HepG2 (cell line): Measurements from ENCODE around the gene PREX1. TPM values are rescaled to one million over a fixed set of nuclear protein-coding genes. Genes with fewer than 3 reads are reported as not detected.

Experiments
- ATAC-seq: fragments of 200-7000 bp; cut with Tn5 transposase; 3 replicates; pipeline ENCODE4 v1.9.1; 2020; ENCODE audit warnings: mild to moderate bottlenecking, moderate library complexity
- BruUV-seq: library from RNA; stranded (reverse); fragments of 400-500 nt; replicated peaks from 2 replicates; lab custom pipeline; 2021; lab: Mats Ljungman, UMichigan
- CTCF ChIA-PET: fragments of 300-600 bp; formaldehyde crosslinking; extraction: SDS; loops from one replicate; lab custom pipeline; 2021; ENCODE audit warnings: low total read pairs, inconsistent platforms, low intra/inter-chr PET ratio; lab: Yijun Ruan, JAX
- POLR2A ChIA-PET: fragments of 350-600 bp; sonication (Branson Sonifier 250); formaldehyde crosslinking; loops from one replicate; lab custom pipeline; 2020; ENCODE audit warnings: antibody characterized with exemption, inconsistent platforms; lab: Yijun Ruan, JAX
- DNase-seq: peaks from one replicate; pipeline ENCODE4 v3.0.0-alpha.2; 2015; ENCODE audit warnings: low spot score
- FAIRE-seq: peaks from 3 replicates; lab custom pipeline; 2011; peaks lifted over from hg19 to GRCh38; lab: Jason Lieb, UNC
- H2AFZ ChIP-seq: one replicate; pipeline ENCODE4 v1.6.1; 2011; ENCODE audit warnings: low read length, inconsistent platforms
- H3K27ac ChIP-seq: fragments of 300-600 bp; 3 replicates; pipeline ENCODE4 v1.8.0; 2011; ENCODE audit warnings: mixed run types, mild to moderate bottlenecking, mixed read lengths, low read length, inconsistent platforms; ENCODE audit not compliant: insufficient read depth; ENCODE audit errors: extremely low read length
- H3K27me3 ChIP-seq, 2 experiments: fragments of 200-600 bp in 1 of 2; 2 replicates in 1 of 2; 3 replicates in 1 of 2; pipeline versions ENCODE4 v1.6.0 to v1.8.0; 2011; ENCODE audit warnings: low read length in 2 of 2, mild to moderate bottlenecking in 2 of 2, moderate library complexity in 2 of 2, inconsistent platforms in 1 of 2; ENCODE audit not compliant: insufficient read depth in 2 of 2, control insufficient read depth in 1 of 2
- H3K36me3 ChIP-seq, 2 experiments: fragments of 200-600 bp in 1 of 2; replicated peaks in 1 of 2; 2 replicates in 1 of 2; 3 replicates in 1 of 2; pipeline versions ENCODE4 v1.5.1 to v1.8.0; 2011; ENCODE audit warnings: low read length in 2 of 2, inconsistent platforms in 1 of 2; ENCODE audit not compliant: insufficient read depth in 2 of 2, control insufficient read depth in 1 of 2
- H3K4me1 ChIP-seq: 2 replicates; pipeline ENCODE4 v1.5.1; 2012; ENCODE audit warnings: low read length, inconsistent platforms; ENCODE audit not compliant: insufficient read depth
- H3K4me2 ChIP-seq: 2 replicates; pipeline ENCODE4 v1.6.0; 2011; ENCODE audit warnings: low read depth, low read length, inconsistent platforms
- H3K4me3 ChIP-seq, 3 experiments: fragments of 200-600 bp in 1 of 3; sonication (generic), shearing (Covaris generic) in 1 of 3; replicated peaks in 1 of 3; 2 replicates each; pipeline ENCODE4 v1.5.1; 2011 to 2016; ENCODE audit warnings: low read length in 3 of 3, inconsistent platforms in 2 of 3, low read depth in 2 of 3, mild to moderate bottlenecking in 2 of 3, control low read depth in 1 of 3, mixed read lengths in 1 of 3; ENCODE audit not compliant: insufficient read depth in 1 of 3
- H3K79me2 ChIP-seq: one replicate; pipeline ENCODE4 v1.6.1; 2011; ENCODE audit warnings: low read length, inconsistent platforms; ENCODE audit not compliant: insufficient read depth
- H3K9ac ChIP-seq: 2 replicates; pipeline ENCODE4 v1.6.0; 2011; ENCODE audit warnings: mild to moderate bottlenecking, low read depth, low read length, inconsistent platforms; ENCODE audit not compliant: insufficient read depth
- H3K9me3 ChIP-seq: 2 replicates; pipeline ENCODE4 v1.5.1; 2012; ENCODE audit warnings: mild to moderate bottlenecking, low read length
- H4K20me1 ChIP-seq: 2 replicates; pipeline ENCODE4 v1.6.0; 2011; ENCODE audit warnings: inconsistent platforms, mild to moderate bottlenecking, low read length, moderate library complexity; ENCODE audit not compliant: insufficient read depth
- HNRNPL ChIP-seq: fragments of 200-400 bp; formaldehyde crosslinking; IDR thresholded peaks from 2 replicates; pipeline ENCODE4 v1.6.1; 2017; ENCODE audit warnings: mild to moderate bottlenecking, low read depth, low read length
- HOMEZ ChIP-seq: IDR thresholded peaks from 2 replicates; pipeline ENCODE4 v1.6.1; 2016; ENCODE audit warnings: low read depth
- IRF9 ChIP-seq: sonication (generic); formaldehyde crosslinking; IDR thresholded peaks from 2 replicates; pipeline ENCODE4 v1.8.0; 2022; ENCODE audit warnings: missing genetic modification reagents, mild to moderate bottlenecking, borderline replicate concordance
- KAT2B ChIP-seq: fragments of 150-350 bp; IDR thresholded peaks from 2 replicates; pipeline ENCODE4 v1.6.1; 2014; ENCODE audit warnings: low read depth, low read length, borderline replicate concordance
- KMT2A ChIP-seq: sonication (generic); formaldehyde crosslinking; IDR thresholded peaks from 2 replicates; pipeline ENCODE4 v1.4.0; 2020; ENCODE audit warnings: missing genetic modification reagents
- MIER2 ChIP-seq: IDR thresholded peaks from 2 replicates; pipeline ENCODE4 v1.6.1; 2016; ENCODE audit warnings: missing biosample characterization, missing genetic modification reagents
- NAIF1 ChIP-seq: sonication (generic); formaldehyde crosslinking; IDR thresholded peaks from 2 replicates; pipeline ENCODE4 v1.5.0; 2020; ENCODE audit warnings: mild to moderate bottlenecking, missing genetic modification reagents, borderline replicate concordance
- NCOA2 ChIP-seq: sonication (generic); formaldehyde crosslinking; IDR thresholded peaks from 2 replicates; pipeline ENCODE4 v1.8.0; 2022; ENCODE audit warnings: inconsistent platforms
- RFX3 ChIP-seq: IDR thresholded peaks from 2 replicates; pipeline ENCODE4 v1.6.1; 2016; ENCODE audit warnings: missing biosample characterization, missing genetic modification reagents
- TBP ChIP-seq: sonication (generic); formaldehyde crosslinking; IDR thresholded peaks from 2 replicates; pipeline ENCODE4 v1.5.0; 2020; ENCODE audit warnings: missing genetic modification reagents
- TGIF2 ChIP-seq: IDR thresholded peaks from 2 replicates; pipeline ENCODE4 v1.6.1; 2016; ENCODE audit warnings: control low read depth, missing compliant biosample characterization
- ZFYVE20 ChIP-seq: sonication (generic); formaldehyde crosslinking; IDR thresholded peaks from 2 replicates; pipeline ENCODE4 v1.8.0; 2023; ENCODE audit warnings: low read depth, mild to moderate bottlenecking, moderate library complexity, missing genetic modification reagents, borderline replicate concordance
- ZKSCAN5 ChIP-seq: sonication (generic); formaldehyde crosslinking; IDR thresholded peaks from 2 replicates; pipeline ENCODE4 v1.5.1; 2020; ENCODE audit warnings: mild to moderate bottlenecking, missing genetic modification reagents
- ZNF180 ChIP-seq: sonication (generic); formaldehyde crosslinking; IDR thresholded peaks from 2 replicates; pipeline ENCODE4 v1.4.0; 2020; ENCODE audit warnings: low read depth, missing genetic modification reagents, borderline replicate concordance
- ZNF430 ChIP-seq: sonication (generic); formaldehyde crosslinking; IDR thresholded peaks from 2 replicates; pipeline ENCODE4 v1.9.0; 2021; ENCODE audit warnings: mild to moderate bottlenecking, missing genetic modification reagents
- ZNF543 ChIP-seq: sonication (generic); formaldehyde crosslinking; IDR thresholded peaks from 2 replicates; pipeline ENCODE4 v1.4.0; 2020; ENCODE audit warnings: mild to moderate bottlenecking, missing genetic modification reagents
- ZNF619 ChIP-seq: sonication (generic); formaldehyde crosslinking; IDR thresholded peaks from 2 replicates; pipeline ENCODE4 v1.4.0; 2020; ENCODE audit warnings: mild to moderate bottlenecking, missing genetic modification reagents
- ZNF780A ChIP-seq: sonication (generic); formaldehyde crosslinking; IDR thresholded peaks from 2 replicates; pipeline ENCODE4 v1.8.0; 2022; ENCODE audit warnings: mild to moderate bottlenecking, missing genetic modification reagents, moderate library complexity
- ZNF800 ChIP-seq: sonication (generic); formaldehyde crosslinking; IDR thresholded peaks from 2 replicates; pipeline ENCODE4 v1.4.0; 2020; ENCODE audit warnings: missing genetic modification reagents
- WGBS: methylation state at CpG from one replicate; pipeline ENCODE4 v1.1.6; 2017; ENCODE audit warnings: low lambda C conversion rate; 5-methylcytosine and 5-hydroxymethylcytosine counted together
- in situ Hi-C: cut with HindIII; loops from 2 replicates; pipeline ENCODE4 v1.10.0; 2017; ENCODE audit warnings: low pct_unique_long_range_greater_than_20kb; ENCODE audit not compliant: extremely low pct_ligation_motif_present
- intact Hi-C: fragments of 100-400 bp; cut with micrococcal nuclease; formaldehyde crosslinking; loops from one replicate; pipeline ENCODE4 v1.10.0; 2022; ENCODE audit not compliant: unreplicated experiment
- polyA plus RNA-seq, 8 experiments: library from polyadenylated mRNA; depleted of rRNA in 3 of 8; stranded (reverse) in 7 of 8; unstranded in 1 of 8; fragments of >200 nt; fragmentation: Illumina TruSeq in 4 of 8; extraction: Trizol in 4 of 8; gene quantifications; 2 replicates each; pipeline versions ENCODE4 v1.2.1 to v1.2.3, GENCODE V29; 2011 to 2016; ENCODE audit warnings: low read depth in 4 of 8, missing spikeins in 1 of 8, mixed read lengths in 1 of 8; ENCODE audit not compliant: insufficient read depth in 1 of 8
- total RNA-seq, 5 experiments: library from RNA; depleted of rRNA; stranded (reverse); fragments of >200 nt; fragmentation: Illumina TruSeq; extraction: Trizol; gene quantifications; 2 replicates each; pipeline ENCODE4 v1.2.3, GENCODE V29; 2016; ENCODE audit warnings: low read depth in 1 of 5

PREX1 gene
- total and polyA plus RNA-seq, 2 of the 13 experiments (the other 11 are each of a cell fraction or from before 2014, with no cell fraction given): 0.02 to 0.04 TPM

- TF ChIP-seq MIER2 (CRISPR knock-in tag) (peak; percentile 66; the same call in 1 of the 2 replicates), ZFYVE20 (CRISPR knock-in tag) (no peak), RFX3 (CRISPR knock-in tag) (0 out of 2 replicates have a peak, but pooled peaks have one; percentile 14), ZNF800 (peak; percentile 44; the same call in 1 of the 2 replicates), KAT2B (0 out of 2 replicates have a peak, but pooled peaks have one; percentile 6), ZNF543 (0 out of 2 replicates have a peak, but pooled peaks have one; percentile 54)
Observed at GRCh38 chr20:48620507-48621375, 207.1 kb downstream of the PREX1 start (continued).

GRCh38 chr20:48620154-48620506 is 207.7 kb downstream of the PREX1 start:
- BruUV-seq: no TSS peak
- TF ChIP-seq TBP (CRISPR knock-in tag): no peak
- TF ChIP-seq NCOA2 (CRISPR knock-in tag): no peak
- no peak for TF ChIP-seq ZNF619 (CRISPR knock-in tag)
- TF ChIP-seq ZNF430 (CRISPR knock-in tag): 0 out of 2 replicates have a peak, but pooled peaks have one; percentile 19
- TF ChIP-seq ZKSCAN5: no peak
- TF ChIP-seq NAIF1: no peak
- no peak for TF ChIP-seq HOMEZ (CRISPR knock-in tag)
- TF ChIP-seq ZNF180 (CRISPR knock-in tag): no peak
- TF ChIP-seq IRF9: peak; percentile 65; the same call in 1 of the 2 replicates
- TF ChIP-seq KMT2A (CRISPR knock-in tag): no peak
- no peak for TF ChIP-seq TGIF2 (CRISPR knock-in tag)
- no peak for TF ChIP-seq HNRNPL
- no peak for TF ChIP-seq ZNF780A

More at GRCh38 chr20:48620154-48620506, 207.7 kb downstream of the PREX1 start:
- FAIRE-seq: no peak
- Histone ChIP-seq H2AFZ (no peak overlapping the region), H3K4me1 (peaks cover 11% of the 10 kb centered on the region), H3K9ac (no peak overlapping the region), H3K4me3 (no peak overlapping the region), H3K79me2 (no peaks in the 10 kb centered on the region), H3K9me3 (no peaks in the 10 kb centered on the region), H3K36me3 (no peaks in the 10 kb centered on the region), H3K27me3 (peaks cover 14 to 23% of the 10 kb centered on the region in 2 experiments; a peak in 3 of 5 replicates), H3K4me2 (no peak overlapping the region), H4K20me1 (no peaks in the 10 kb centered on the region), H3K27ac (no peak overlapping the region)
- in situ Hi-C loops (loop anchor here (5.0 to 25.0 kb wide), 3 partner anchors 208 to 938 kb away; partner anchors contain the start of gene SULF2), intact Hi-C loops (no loop called here)
- CTCF ChIA-PET: interaction anchor here (0.8 to 3.5 kb wide), 10 partner anchors 16 to 956 kb away, joined by 3 to 40 read pairs (median 9); partner anchors contain the start of gene SULF2
- no peak for DNase-seq
- peak; percentile 12; the same call in 2 of the 3 replicates for ATAC-seq
- 65% methylated on average over 8 of the region's 8 CpGs for WGBS
- POLR2A ChIA-PET: interaction anchor here (0.8 to 1.0 kb wide), 4 partner anchors 261 to 834 kb away, joined by 3 to 4 read pairs (median 3); no protein-coding TSS in a partner anchor
